ENCODE data around the gene HGFAC.

HGFAC gene

DNA sequence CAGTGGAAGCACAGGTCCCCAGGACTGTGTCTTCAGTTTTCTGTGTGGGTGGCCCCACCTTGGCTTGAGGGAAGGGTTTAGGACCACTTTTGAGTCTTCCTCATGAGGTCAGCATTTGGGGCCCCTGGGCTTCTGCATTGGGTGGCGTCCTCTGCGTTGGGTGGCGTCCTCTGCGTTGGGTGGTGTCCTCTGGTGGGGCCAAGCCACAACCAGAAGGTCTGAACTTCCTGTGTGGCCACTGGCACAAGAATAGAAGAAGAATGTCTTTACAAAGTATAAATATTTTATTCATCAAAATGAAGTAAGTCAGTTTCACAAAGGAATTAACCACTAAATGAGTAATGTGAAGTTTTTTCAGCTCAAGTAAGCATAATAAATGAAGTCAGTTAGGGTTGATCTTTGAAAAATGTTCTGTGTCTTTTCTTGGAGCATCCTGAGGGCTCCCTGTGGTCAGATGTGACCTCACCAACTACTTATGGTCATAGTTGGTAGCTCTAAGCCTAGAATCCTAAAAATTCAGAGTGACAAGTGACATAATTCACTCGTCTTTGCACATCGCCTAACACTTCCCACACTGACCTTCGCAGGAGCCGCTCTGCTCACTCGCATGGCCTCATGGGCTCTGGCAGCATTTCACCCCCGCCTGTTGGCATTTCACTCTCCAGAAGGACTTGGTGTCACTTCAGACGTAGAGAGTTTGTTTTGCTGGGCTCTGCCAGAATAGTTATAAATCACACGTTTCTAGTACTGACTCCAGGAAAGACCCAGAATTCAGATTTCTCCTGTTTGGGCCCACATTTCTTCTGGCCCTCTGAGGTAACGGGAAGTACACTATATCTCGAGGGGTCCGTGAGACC lies 39.0 kb upstream of the HGFAC start:
- peak overlapping the region in 3 of 11 experiments; percentile 4 to 15 (median 6); a peak in 2 of 22 replicates for H3K9ac ChIP-seq
- H3K36me3 ChIP-seq = peaks cover 10 to 49% (median 30%) of the 10 kb centered on the region in 11 experiments; a peak in 19 of 22 replicates
- peaks cover 21 to 54% (median 44%) of the 10 kb centered on the region in 10 experiments for H3K4me1 ChIP-seq
- H3K27me3 ChIP-seq = no peaks in the 10 kb centered on the region
- TF ChIP-seq Cebpa-rat (IDR thresholded peaks at IDR 0.05) = no peak
- H3K4me2 ChIP-seq = peak overlapping the region; percentile 35 to 78 (median 53)
- peaks cover 0 to 23% (median 18%) of the 10 kb centered on the region in 11 experiments; a peak in 21 of 22 replicates for H3K9me3 ChIP-seq (replicated peaks in 1 of 11)
- no peak overlapping the region for H3K4me3 ChIP-seq
- peak overlapping the region in 6 of 11 experiments; percentile 18 to 63 (median 36); a peak in 8 of 22 replicates for H3K27ac ChIP-seq
- peaks cover 7 to 37% (median 22%) of the 10 kb centered on the region in 11 experiments; a peak in 19 of 22 replicates for H4K20me1 ChIP-seq

DNA sequence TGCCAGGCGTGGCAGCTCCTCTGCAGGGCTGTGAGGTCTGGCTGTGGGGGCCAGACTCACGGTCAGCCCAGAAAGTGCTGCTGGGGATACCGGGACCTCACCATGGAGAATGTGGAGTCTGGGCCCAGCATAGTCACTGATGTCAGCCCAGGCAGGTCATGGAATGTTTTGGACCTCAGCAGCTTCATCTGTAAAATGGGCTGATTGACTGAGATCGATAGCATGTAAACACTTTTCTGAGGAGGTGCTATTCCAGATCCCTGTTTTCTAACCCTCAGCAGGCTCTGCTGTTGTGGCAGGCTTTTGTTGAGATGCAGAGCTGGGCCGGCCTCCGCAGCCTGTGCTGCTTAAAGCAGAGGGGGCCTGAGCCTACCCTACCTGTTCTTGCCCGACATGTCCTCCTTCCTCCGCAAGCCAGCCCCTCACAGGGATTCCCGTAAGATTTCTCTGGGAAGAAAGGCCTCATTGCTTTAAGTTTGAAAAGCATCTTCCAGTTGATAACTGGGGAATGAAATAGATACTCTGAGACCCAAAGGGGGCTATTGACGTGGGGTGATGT lies 38.3 kb upstream of the HGFAC start:
- H3K9me3 ChIP-seq (replicated peaks in 1 of 11) = peaks cover 0 to 23% (median 18%) of the 10 kb centered on the region in 11 experiments; a peak in 21 of 22 replicates
- H3K27me3 ChIP-seq = no peaks in the 10 kb centered on the region
- H3K4me2 ChIP-seq = peak overlapping the region in 5 of 11 experiments; percentile 57 to 78 (median 72); a peak in 8 of 22 replicates
- H3K4me1 ChIP-seq = peaks cover 27 to 61% (median 49%) of the 10 kb centered on the region in 10 experiments
- H4K20me1 ChIP-seq = peaks cover 14 to 44% (median 29%) of the 10 kb centered on the region in 11 experiments; a peak in 20 of 22 replicates
- H3K36me3 ChIP-seq = peaks cover 10 to 49% (median 30%) of the 10 kb centered on the region in 11 experiments; a peak in 19 of 22 replicates
- H3K4me3 ChIP-seq = no peak overlapping the region
- H3K9ac ChIP-seq = no peak overlapping the region
- peak overlapping the region in 2 of 11 experiments; percentile 51 to 63; a peak in 3 of 22 replicates for H3K27ac ChIP-seq
- no peak for TF ChIP-seq Cebpa-rat (IDR thresholded peaks at IDR 0.05)

DNA sequence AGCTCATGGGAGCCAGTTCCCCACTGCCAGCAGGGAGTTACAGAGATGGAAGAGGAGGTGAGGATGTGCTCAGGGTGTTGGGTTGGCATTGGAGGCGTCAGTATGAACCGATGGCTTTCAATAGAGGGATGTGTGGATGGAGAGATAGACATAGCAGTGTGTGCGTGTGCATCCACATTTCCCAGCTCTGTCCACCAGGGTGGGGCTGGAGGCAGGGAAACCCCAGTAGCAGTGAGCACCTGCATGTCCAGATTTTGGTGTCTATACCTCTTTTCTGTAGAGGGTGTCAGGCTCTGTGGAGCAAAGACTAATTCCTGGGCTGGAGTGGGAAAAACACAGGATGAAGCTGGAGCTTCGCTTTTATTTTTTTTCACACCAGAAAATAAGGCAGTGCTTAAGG lies 37.2 kb upstream of the HGFAC start:
- H3K27ac ChIP-seq = no peak overlapping the region
- no peak overlapping the region for H3K9ac ChIP-seq
- no peak for TF ChIP-seq Cebpa-rat (IDR thresholded peaks at IDR 0.05)
- no peak overlapping the region for H3K4me3 ChIP-seq
- peaks cover 10 to 49% (median 30%) of the 10 kb centered on the region in 11 experiments; a peak in 19 of 22 replicates for H3K36me3 ChIP-seq
- peaks cover 25 to 55% (median 40%) of the 10 kb centered on the region in 11 experiments; a peak in 21 of 22 replicates for H4K20me1 ChIP-seq
- H3K4me2 ChIP-seq = peak overlapping the region in 5 of 11 experiments; percentile 1 to 40 (median 11); a peak in 3 of 22 replicates
- H3K9me3 ChIP-seq (replicated peaks in 1 of 11) = peaks cover 0 to 23% (median 18%) of the 10 kb centered on the region in 11 experiments; a peak in 21 of 22 replicates
- no peaks in the 10 kb centered on the region for H3K27me3 ChIP-seq
- H3K4me1 ChIP-seq = peaks cover 33 to 67% (median 51%) of the 10 kb centered on the region in 10 experiments

DNA sequence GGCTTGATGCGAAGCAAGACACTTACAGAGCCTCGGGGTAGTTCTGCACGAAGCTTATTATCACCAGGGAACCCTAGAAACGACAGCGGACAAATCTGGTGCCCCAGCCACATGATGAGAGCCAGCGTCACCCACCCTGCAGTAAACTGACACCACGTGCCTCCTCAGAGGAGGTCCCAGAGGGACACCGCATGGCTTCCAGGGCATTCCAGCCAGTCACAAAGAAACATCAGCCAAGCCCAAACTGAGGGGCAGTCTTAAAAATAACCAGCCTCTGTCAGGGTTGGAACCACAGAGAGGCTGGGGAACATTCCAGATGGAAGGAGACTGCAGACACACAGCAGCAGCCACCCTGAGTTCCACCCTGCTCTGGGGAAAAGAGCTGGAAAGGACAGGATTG lies 36.6 kb upstream of the HGFAC start:
- H3K9ac ChIP-seq = no peak overlapping the region
- H4K20me1 ChIP-seq = peaks cover 31 to 61% (median 46%) of the 10 kb centered on the region in 11 experiments; a peak in 21 of 22 replicates
- peaks cover 36 to 70% (median 55%) of the 10 kb centered on the region in 10 experiments for H3K4me1 ChIP-seq
- no peak for TF ChIP-seq Cebpa-rat (IDR thresholded peaks at IDR 0.05)
- H3K36me3 ChIP-seq = peaks cover 9 to 49% (median 30%) of the 10 kb centered on the region in 11 experiments; a peak in 19 of 22 replicates
- H3K9me3 ChIP-seq (replicated peaks in 1 of 11) = peaks cover 0 to 23% (median 18%) of the 10 kb centered on the region in 11 experiments; a peak in 21 of 22 replicates
- H3K27ac ChIP-seq = no peak overlapping the region
- no peak overlapping the region for H3K4me3 ChIP-seq
- peak overlapping the region in 4 of 11 experiments; percentile 1 to 40 (median 12); a peak in 3 of 22 replicates for H3K4me2 ChIP-seq
- no peaks in the 10 kb centered on the region for H3K27me3 ChIP-seq

DNA sequence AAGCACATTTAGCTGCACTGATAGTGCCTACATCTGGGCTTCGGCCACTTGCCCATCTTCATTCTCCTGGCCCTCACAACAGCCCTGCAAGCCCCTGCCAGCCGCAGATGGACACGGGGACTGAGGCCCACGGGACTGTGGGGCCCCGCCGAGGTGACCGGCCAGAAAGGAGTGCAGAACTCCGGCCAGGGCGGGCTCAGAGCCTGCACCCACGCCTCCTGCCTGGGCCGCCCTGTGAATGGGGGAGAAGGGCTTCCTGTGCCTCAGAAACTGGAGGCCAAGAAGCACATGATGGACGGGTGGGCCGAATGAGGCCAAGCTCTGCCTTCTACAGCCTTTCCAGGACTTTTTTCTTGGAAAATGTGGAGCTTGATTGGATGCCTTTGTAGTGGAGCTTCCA lies 35.7 kb upstream of the HGFAC start:
- no peak for TF ChIP-seq Cebpa-rat (IDR thresholded peaks at IDR 0.05)
- Histone ChIP-seq H3K4me3 (no peak overlapping the region), H3K36me3 (peaks cover 8 to 46% (median 29%) of the 10 kb centered on the region in 11 experiments; a peak in 19 of 22 replicates), H4K20me1 (peaks cover 39 to 70% (median 55%) of the 10 kb centered on the region in 11 experiments; a peak in 21 of 22 replicates), H3K4me1 (peaks cover 44 to 79% (median 63%) of the 10 kb centered on the region in 10 experiments), H3K9me3 (replicated peaks in 1 of 11) (peaks cover 0 to 23% (median 18%) of the 10 kb centered on the region in 11 experiments; a peak in 21 of 22 replicates), H3K27me3 (no peaks in the 10 kb centered on the region), H3K9ac (no peak overlapping the region), H3K4me2 (no peak overlapping the region), H3K27ac (no peak overlapping the region)

DNA sequence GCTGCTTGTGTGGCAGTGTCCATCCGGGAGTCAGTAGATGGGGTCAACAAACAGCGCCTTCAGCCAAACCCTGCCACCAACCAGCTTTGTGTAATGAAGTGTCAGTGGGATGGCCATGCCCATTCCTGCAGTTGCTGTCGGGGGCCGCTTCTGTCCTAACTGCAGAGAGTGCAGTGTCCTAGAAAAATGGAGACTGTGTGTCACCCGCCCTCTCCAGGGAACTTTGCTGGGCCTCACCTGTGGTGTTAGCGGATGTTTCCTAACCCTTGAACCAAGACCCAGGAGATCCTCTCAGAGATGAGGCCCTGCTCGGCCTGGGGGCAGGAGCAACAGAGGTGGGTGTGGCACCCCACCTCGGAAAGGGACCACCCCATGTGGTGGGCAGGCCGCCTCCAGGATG lies 35.3 kb upstream of the HGFAC start:
- H3K27me3 ChIP-seq = no peaks in the 10 kb centered on the region
- H3K9me3 ChIP-seq (replicated peaks in 1 of 11) = peaks cover 0 to 23% (median 18%) of the 10 kb centered on the region in 11 experiments; a peak in 21 of 22 replicates
- H3K36me3 ChIP-seq = peaks cover 8 to 44% (median 28%) of the 10 kb centered on the region in 11 experiments; a peak in 19 of 22 replicates
- no peak overlapping the region for H3K4me2 ChIP-seq
- H3K4me3 ChIP-seq = no peak overlapping the region
- peaks cover 43 to 82% (median 64%) of the 10 kb centered on the region in 10 experiments for H3K4me1 ChIP-seq
- H4K20me1 ChIP-seq = peaks cover 42 to 74% (median 59%) of the 10 kb centered on the region in 11 experiments; a peak in 21 of 22 replicates
- no peak for TF ChIP-seq Cebpa-rat (IDR thresholded peaks at IDR 0.05)
- H3K27ac ChIP-seq = no peak overlapping the region
- no peak overlapping the region for H3K9ac ChIP-seq

DNA sequence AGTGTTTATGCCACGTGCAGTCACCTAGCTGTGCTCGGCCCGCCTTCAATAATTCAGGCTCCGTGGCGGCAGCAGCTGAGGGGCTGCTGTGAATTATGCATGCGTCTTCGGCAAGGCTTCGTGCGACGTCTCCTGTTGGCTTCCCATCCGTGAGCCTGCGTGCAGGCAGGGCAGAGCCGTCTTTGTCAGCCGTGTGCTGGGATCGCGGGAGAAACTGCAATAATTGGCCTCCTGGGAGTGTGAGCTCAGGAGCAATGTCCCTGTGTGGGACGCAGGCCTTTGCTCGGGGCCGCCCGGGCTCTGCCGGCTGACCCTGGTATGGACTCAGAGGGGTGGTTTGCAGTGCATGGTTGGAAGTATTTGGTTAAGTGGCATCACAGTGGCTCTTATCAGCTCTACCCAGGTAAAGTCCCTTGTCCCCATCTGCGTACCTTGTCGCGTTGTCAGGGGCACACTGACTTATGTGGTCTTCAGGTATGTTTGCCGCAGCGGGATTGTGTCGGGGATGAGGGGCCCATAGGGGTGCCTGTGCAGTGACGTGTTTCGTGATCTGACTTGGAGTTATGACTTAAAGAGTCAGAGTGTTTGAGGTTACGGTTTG lies 34.5 kb upstream of the HGFAC start:
- peaks cover 8 to 36% (median 21%) of the 10 kb centered on the region in 11 experiments; a peak in 19 of 22 replicates for H3K36me3 ChIP-seq
- H3K27ac ChIP-seq = no peak overlapping the region
- H3K4me2 ChIP-seq = peak overlapping the region in 2 of 11 experiments; percentile 78 to 91; a peak in 4 of 22 replicates
- H4K20me1 ChIP-seq = peaks cover 51 to 82% (median 67%) of the 10 kb centered on the region in 11 experiments; a peak in 21 of 22 replicates
- H3K4me3 ChIP-seq = no peak overlapping the region
- no peak overlapping the region for H3K9ac ChIP-seq
- H3K4me1 ChIP-seq = peaks cover 34 to 83% (median 64%) of the 10 kb centered on the region in 10 experiments
- no peak for TF ChIP-seq Cebpa-rat (IDR thresholded peaks at IDR 0.05)
- peaks cover 0 to 23% (median 18%) of the 10 kb centered on the region in 11 experiments; a peak in 21 of 22 replicates for H3K9me3 ChIP-seq (replicated peaks in 1 of 11)
- no peaks in the 10 kb centered on the region for H3K27me3 ChIP-seq

Measured in BLaER1 treated with 17β-estradiol and CSF1 and Interleukin-3, amounts not matched to agents 10 nM and 100 nM (cell line).